PC-3 (cell line): ENCODE measurements around the gene C3orf22. TPM values are rescaled to one million over a fixed set of nuclear protein-coding genes. Genes with fewer than 3 reads are reported as not detected.

Experiments
- ATAC-seq: fragments of 200-7000 bp; cut with Tn5 transposase; 2 replicates; pipeline ENCODE4 v1.9.1; 2020; ENCODE audit warnings: mild to moderate bottlenecking, moderate library complexity
- BruUV-seq: library from RNA; stranded (reverse); fragments of 400-500 nt; replicated peaks from 2 replicates; lab custom pipeline; 2021; lab: Mats Ljungman, UMichigan
- CTCF ChIA-PET: fragments of 300-600 bp; sonication (Branson Sonifier 250); formaldehyde crosslinking; loops from one replicate; lab custom pipeline; 2022; ENCODE audit warnings: antibody characterized with exemption; lab: Charles Lee
- POLR2A ChIA-PET: fragments of 300-600 bp; sonication (Branson Sonifier 250); formaldehyde crosslinking; loops from one replicate; lab custom pipeline; 2022; ENCODE audit warnings: antibody characterized with exemption; ENCODE audit not compliant: unreplicated experiment; lab: Charles Lee
- DNase-seq: peaks from one replicate; pipeline ENCODE4 v3.0.0-alpha.2; 2015
- H2AFZ ChIP-seq: fragments of 300-600 bp; sonication (generic); 2 replicates; pipeline ENCODE4 v1.6.0; 2016; ENCODE audit warnings: antibody characterized with exemption, low read length
- H3F3A ChIP-seq: fragments of 300-600 bp; sonication (generic); one replicate; pipeline ENCODE4 v1.6.0; 2017; ENCODE audit warnings: antibody characterized with exemption, low read length, control low read depth, mild to moderate bottlenecking; ENCODE audit not compliant: unreplicated experiment
- H3K27ac ChIP-seq: fragments of 300-600 bp; sonication (generic); 2 replicates; pipeline ENCODE4 v1.5.1; 2016; ENCODE audit warnings: mild to moderate bottlenecking, low read length
- H3K27me3 ChIP-seq: fragments of 300-600 bp; sonication (generic); 2 replicates; pipeline ENCODE4 v1.6.1; 2016; ENCODE audit warnings: low read length, mixed read lengths
- H3K36me3 ChIP-seq: fragments of 300-600 bp; sonication (generic); 2 replicates; pipeline ENCODE4 v1.6.1; 2016; ENCODE audit warnings: low read depth, mixed run types, low read length, mixed read lengths
- H3K4me1 ChIP-seq: fragments of 300-600 bp; sonication (generic); 2 replicates; pipeline ENCODE4 v1.5.1; 2016; ENCODE audit warnings: low read length; ENCODE audit not compliant: insufficient read depth
- H3K4me2 ChIP-seq: fragments of 300-600 bp; sonication (generic); 2 replicates; pipeline ENCODE4 v1.6.0; 2016; ENCODE audit warnings: low read length
- H3K4me3 ChIP-seq: fragments of 300-600 bp; sonication (generic); 2 replicates; pipeline ENCODE4 v1.5.1; 2016; ENCODE audit warnings: mild to moderate bottlenecking, low read length, mixed read lengths
- H3K79me2 ChIP-seq: fragments of 300-600 bp; sonication (generic); 2 replicates; pipeline ENCODE4 v1.6.1; 2017; ENCODE audit warnings: low read length, mixed read lengths
- H3K9ac ChIP-seq: fragments of 300-600 bp; sonication (generic); 2 replicates; pipeline ENCODE4 v1.6.0; 2016; ENCODE audit warnings: mild to moderate bottlenecking, low read length
- H3K9me2 ChIP-seq: fragments of 300-600 bp; sonication (generic); replicated peaks from 2 replicates; pipeline ENCODE4 v1.6.1; 2016; ENCODE audit warnings: mixed run types, low read length, mixed read lengths
- H3K9me3 ChIP-seq: fragments of 300-600 bp; sonication (generic); 2 replicates; pipeline ENCODE4 v1.6.1; 2016; ENCODE audit warnings: low read length, mixed read lengths
- H4K20me1 ChIP-seq: fragments of 300-600 bp; sonication (generic); 2 replicates; pipeline ENCODE4 v1.6.1; 2016; ENCODE audit warnings: low read length, mixed read lengths
- EZH2 ChIP-seq: fragments of 300-600 bp; sonication (generic); IDR thresholded peaks from one replicate; pipeline ENCODE4 v1.6.1; 2017; ENCODE audit warnings: antibody characterized with exemption, mild to moderate bottlenecking, low read length; ENCODE audit not compliant: unreplicated experiment
- EZH2phosphoT487 ChIP-seq: fragments of 300-600 bp; sonication (generic); IDR thresholded peaks from 2 replicates; pipeline ENCODE4 v1.6.1; 2018; ENCODE audit warnings: mild to moderate bottlenecking, antibody characterized with exemption, low read length, borderline replicate concordance
- intact Hi-C: fragments of 100-400 bp; cut with micrococcal nuclease; formaldehyde crosslinking; loops from 2 replicates; pipeline ENCODE4 v1.9.0; 2023
- total RNA-seq: library from RNA; depleted of rRNA; stranded (reverse); fragments of >200 nt; gene quantifications from 2 replicates; pipeline ENCODE4 v1.2.3, GENCODE V29; 2014
- TF ChIP-seq, protein P1 (sequence below): fragments of 300-600 bp; sonication (generic); conservative IDR thresholded peaks from 2 replicates; pipeline ENCODE4 v1.5.1; 2017; ENCODE audit warnings: antibody characterized with exemption, low read depth, mild to moderate bottlenecking, low read length

The C3orf22 gene
- total RNA-seq, 1 experiment from 2014 or later, result not detected

DNA sequence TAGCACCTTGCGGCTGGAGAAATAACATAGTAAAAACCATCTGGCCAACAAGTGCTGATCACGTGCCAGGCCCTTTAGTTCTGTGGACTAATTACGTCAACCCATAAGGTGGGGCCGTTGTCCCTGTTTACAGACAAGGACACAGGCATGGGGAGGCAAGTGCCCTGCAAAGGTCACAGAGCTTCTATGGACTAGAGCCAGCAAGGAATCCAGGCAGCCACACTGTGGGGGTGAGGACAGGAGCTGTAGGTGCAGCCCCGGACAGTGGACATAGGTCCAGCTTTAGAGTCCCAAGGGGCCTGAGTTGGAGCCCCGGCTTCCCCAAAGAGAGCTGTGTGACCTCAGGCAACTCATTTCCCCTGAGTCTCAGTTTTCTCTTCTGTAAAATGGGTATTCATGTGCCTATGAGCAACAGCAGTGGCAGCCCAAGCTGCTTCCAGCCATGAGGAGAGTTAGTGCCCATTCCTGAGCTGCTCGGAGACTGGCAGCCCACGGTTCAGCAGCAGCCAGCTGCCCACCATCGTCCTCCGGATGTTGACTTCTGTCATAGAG lies 20.9 kb downstream of the C3orf22 start:
- POLR2A ChIA-PET, result no interaction called here
- H3K9ac ChIP-seq, result no peak overlapping the region
- no peaks in the 10 kb centered on the region for H3K9me2 ChIP-seq
- H3K27ac ChIP-seq, result no peak overlapping the region
- H3K36me3 ChIP-seq, result no peaks in the 10 kb centered on the region
- H4K20me1 ChIP-seq, result no peaks in the 10 kb centered on the region
- BruUV-seq, result no TSS peak
- no peak overlapping the region for H2AFZ ChIP-seq
- DNase-seq (no peak), ATAC-seq (no peak)
- TF ChIP-seq EZH2 (no peak), EZH2phosphoT487 (no peak)
- TF ChIP-seq, protein P1, sequence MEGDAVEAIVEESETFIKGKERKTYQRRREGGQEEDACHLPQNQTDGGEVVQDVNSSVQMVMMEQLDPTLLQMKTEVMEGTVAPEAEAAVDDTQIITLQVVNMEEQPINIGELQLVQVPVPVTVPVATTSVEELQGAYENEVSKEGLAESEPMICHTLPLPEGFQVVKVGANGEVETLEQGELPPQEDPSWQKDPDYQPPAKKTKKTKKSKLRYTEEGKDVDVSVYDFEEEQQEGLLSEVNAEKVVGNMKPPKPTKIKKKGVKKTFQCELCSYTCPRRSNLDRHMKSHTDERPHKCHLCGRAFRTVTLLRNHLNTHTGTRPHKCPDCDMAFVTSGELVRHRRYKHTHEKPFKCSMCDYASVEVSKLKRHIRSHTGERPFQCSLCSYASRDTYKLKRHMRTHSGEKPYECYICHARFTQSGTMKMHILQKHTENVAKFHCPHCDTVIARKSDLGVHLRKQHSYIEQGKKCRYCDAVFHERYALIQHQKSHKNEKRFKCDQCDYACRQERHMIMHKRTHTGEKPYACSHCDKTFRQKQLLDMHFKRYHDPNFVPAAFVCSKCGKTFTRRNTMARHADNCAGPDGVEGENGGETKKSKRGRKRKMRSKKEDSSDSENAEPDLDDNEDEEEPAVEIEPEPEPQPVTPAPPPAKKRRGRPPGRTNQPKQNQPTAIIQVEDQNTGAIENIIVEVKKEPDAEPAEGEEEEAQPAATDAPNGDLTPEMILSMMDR, result no peak
- no peaks in the 10 kb centered on the region for H3F3A ChIP-seq
- CTCF ChIA-PET, result no interaction called here
- intact Hi-C loops, result no loop called here
- no peak overlapping the region for H3K4me3 ChIP-seq
- H3K27me3 ChIP-seq, result peaks cover 35% of the 10 kb centered on the region
- H3K4me1 ChIP-seq, result peaks cover 14% of the 10 kb centered on the region
- H3K9me3 ChIP-seq, result no peaks in the 10 kb centered on the region
- no peak overlapping the region for H3K4me2 ChIP-seq
- H3K79me2 ChIP-seq, result no peaks in the 10 kb centered on the region

DNA sequence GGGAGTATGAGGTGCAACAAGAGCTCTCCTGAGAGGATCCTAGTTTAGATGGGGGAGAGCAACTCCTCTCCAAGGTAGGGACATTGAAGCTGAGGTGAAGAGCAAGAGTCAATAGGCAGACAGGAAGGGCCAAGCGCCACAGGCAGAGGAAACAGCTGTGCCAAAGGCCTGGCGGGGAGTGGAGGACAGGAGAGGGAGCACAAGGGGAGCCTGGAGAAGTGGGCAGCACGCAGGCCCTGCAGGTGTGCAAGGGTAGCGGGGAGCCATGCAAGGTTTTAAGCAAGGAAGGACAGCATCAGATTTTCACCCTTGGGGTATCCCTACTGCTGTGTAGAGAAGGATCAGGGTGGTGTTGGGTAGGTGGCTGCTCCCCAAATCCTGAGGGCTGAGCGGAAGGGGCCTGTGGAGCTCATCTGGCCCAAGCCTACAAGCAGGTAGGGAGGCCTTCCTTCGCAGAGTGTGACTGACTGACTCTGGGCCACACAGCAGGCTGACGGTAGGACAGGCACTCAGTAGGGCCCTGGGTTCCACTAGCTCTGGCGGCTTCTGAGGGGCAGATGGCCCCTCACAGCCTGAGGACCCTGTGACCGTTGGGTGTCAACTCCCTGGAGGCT lies 21.5 kb downstream of the C3orf22 start:
- Histone ChIP-seq H3K36me3 (no peaks in the 10 kb centered on the region), H2AFZ (no peak overlapping the region), H3K4me1 (peaks cover 14% of the 10 kb centered on the region), H3K4me3 (no peak overlapping the region), H3K9me3 (no peaks in the 10 kb centered on the region), H3K9ac (no peak overlapping the region), H3K79me2 (no peaks in the 10 kb centered on the region), H3K27ac (no peak overlapping the region), H3K9me2 (no peaks in the 10 kb centered on the region), H3F3A (no peaks in the 10 kb centered on the region), H3K4me2 (no peak overlapping the region), H4K20me1 (no peaks in the 10 kb centered on the region), H3K27me3 (peaks cover 41% of the 10 kb centered on the region)
- ATAC-seq (no peak), DNase-seq (no peak)
- intact Hi-C loops, result no loop called here
- CTCF ChIA-PET, result no interaction called here
- BruUV-seq, result no TSS peak
- POLR2A ChIA-PET, result no interaction called here
- TF ChIP-seq EZH2phosphoT487 (no peak), EZH2 (no peak)
- TF ChIP-seq, protein P1, result no peak

DNA sequence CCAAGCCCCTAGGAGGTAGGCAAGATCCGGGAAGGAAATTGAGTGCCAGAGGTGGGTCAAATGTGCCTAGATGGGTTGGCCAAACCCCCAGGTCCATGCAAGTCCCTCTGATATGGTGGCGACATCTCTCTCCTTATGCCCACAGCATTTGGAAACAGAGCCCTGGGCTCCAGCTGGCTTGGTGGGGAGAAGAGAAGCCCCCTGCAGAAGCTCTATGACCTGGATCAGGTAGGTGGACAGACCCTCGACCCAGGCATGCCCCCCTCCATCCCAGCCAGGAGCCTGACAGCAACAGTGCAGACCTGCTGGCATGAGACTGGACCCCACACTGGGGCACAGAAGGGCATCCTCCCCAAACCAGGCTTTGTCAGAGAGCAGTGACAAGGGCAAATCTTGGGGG lies 22.6 kb downstream of the C3orf22 start:
- no peaks in the 10 kb centered on the region for H4K20me1 ChIP-seq
- no peak for DNase-seq
- H3F3A ChIP-seq, result no peaks in the 10 kb centered on the region
- POLR2A ChIA-PET, result no interaction called here
- H3K9me3 ChIP-seq, result no peaks in the 10 kb centered on the region
- no peak overlapping the region for H3K4me3 ChIP-seq
- H3K4me2 ChIP-seq, result no peak overlapping the region
- H3K4me1 ChIP-seq, result peaks cover 11% of the 10 kb centered on the region
- H3K36me3 ChIP-seq, result no peaks in the 10 kb centered on the region
- H2AFZ ChIP-seq, result no peak overlapping the region
- intact Hi-C loops, result no loop called here
- H3K27me3 ChIP-seq, result peaks cover 52% of the 10 kb centered on the region
- BruUV-seq, result no TSS peak
- no peak overlapping the region for H3K9ac ChIP-seq
- TF ChIP-seq, protein P1, result no peak
- TF ChIP-seq EZH2phosphoT487 (no peak), EZH2 (no peak)
- H3K79me2 ChIP-seq, result no peaks in the 10 kb centered on the region
- no peak for ATAC-seq
- H3K9me2 ChIP-seq, result no peaks in the 10 kb centered on the region
- H3K27ac ChIP-seq, result no peak overlapping the region
- CTCF ChIA-PET, result no interaction called here
